GM18502 (cell line): ENCODE measurements around the gene C19orf85.
A peak's percentile ranks its signal among the peaks of the same experiment; 100 is the strongest.
"Not testable (repeated sequence)": the region's sequence is repeated elsewhere in the genome, so short reads cannot be mapped to it uniquely, and the experiment has no call there.

Source experiments
- ATAC-seq: cut with Tn5 transposase; IDR thresholded peaks from one replicate; pipeline ENCODE4 v1.9.1; 2021; ENCODE audit warnings: mild to moderate bottlenecking; ENCODE audit not compliant: unreplicated experiment, poor library complexity

The C19orf85 gene

GRCh38 chr19:55464662-55465054, at the start of gene C19orf85:
Gene C19orf85 (minus strand): TSS chr19:55464751. CDS start chr19:55464554, 197 bp downstream.
- no peak for ATAC-seq

GRCh38 chr19:55508120-55508519, 43.6 kb upstream of the C19orf85 start:
- ATAC-seq, result no peak

GRCh38 chr19:55504981-55505380, 40.4 kb upstream of the C19orf85 start:
- ATAC-seq, result no peak

- ATAC-seq, result no peak
Observed at GRCh38 chr19:55504252-55504603, 39.7 kb upstream of the C19orf85 start.

- peak; percentile 90 for ATAC-seq
Observed at GRCh38 chr19:55503502-55504251, 39.1 kb upstream of the C19orf85 start.

GRCh38 chr19:55503157-55503501, 38.6 kb upstream of the C19orf85 start:
- ATAC-seq, result no peak

- no peak for ATAC-seq
Observed at GRCh38 chr19:55502197-55502952, 37.8 kb upstream of the C19orf85 start.

GRCh38 chr19:55500368-55500952, 35.9 kb upstream of the C19orf85 start:
- no peak for ATAC-seq

GRCh38 chr19:55498246-55498840, 33.8 kb upstream of the C19orf85 start:
- ATAC-seq, result no peak

- no peak for ATAC-seq
Observed at GRCh38 chr19:55497763-55498162, 33.2 kb upstream of the C19orf85 start.

- ATAC-seq, result not testable (repeated sequence)
Observed at GRCh38 chr19:55496820-55497219, 32.3 kb upstream of the C19orf85 start.

- no peak for ATAC-seq
Observed at GRCh38 chr19:55495646-55496349, 31.2 kb upstream of the C19orf85 start.

- no peak for ATAC-seq
Observed at GRCh38 chr19:55494172-55494761, 29.7 kb upstream of the C19orf85 start.

GRCh38 chr19:55493645-55494171, 29.2 kb upstream of the C19orf85 start:
- no peak for ATAC-seq

GRCh38 chr19:55493052-55493644, 28.6 kb upstream of the C19orf85 start:
- no peak for ATAC-seq

GRCh38 chr19:55492362-55492944, 27.9 kb upstream of the C19orf85 start:
- no peak for ATAC-seq

- no peak for ATAC-seq
Observed at GRCh38 chr19:55491546-55492360, 27.2 kb upstream of the C19orf85 start.
